Immature natural killer cell (primary cell): ENCODE measurements around the gene TUBGCP6. TPM values are rescaled to one million over a fixed set of nuclear protein-coding genes. Genes with fewer than 3 reads are reported as not detected.
A peak's percentile ranks its signal among the peaks of the same experiment; 100 is the strongest.

Experiments
- DNase-seq, 3 donors: peaks; one replicate each; pipeline ENCODE4 v3.0.0; 2022; ENCODE audit warnings: mixed read lengths in 1 of 3
- H3K27ac Mint-ChIP-seq, 6 donors: one replicate each; pipeline ENCODE4 v1.8.0; 2020; ENCODE audit warnings: mixed read lengths in 6 of 6, mild to moderate bottlenecking in 5 of 6, inconsistent platforms in 4 of 6, moderate library complexity in 3 of 6
- H3K27me3 Mint-ChIP-seq, 3 donors: one replicate each; pipeline ENCODE4 v1.8.0; 2020 to 2021; ENCODE audit warnings: low read depth in 3 of 3, mild to moderate bottlenecking in 3 of 3, mixed read lengths in 3 of 3, moderate library complexity in 3 of 3, inconsistent platforms in 1 of 3
- H3K36me3 Mint-ChIP-seq, 3 donors: one replicate each; pipeline ENCODE4 v1.8.0; 2020; ENCODE audit warnings: mixed read lengths in 3 of 3, inconsistent platforms in 2 of 3, mild to moderate bottlenecking in 2 of 3
- H3K4me1 Mint-ChIP-seq, 2 donors: one replicate each; pipeline ENCODE4 v1.8.0; 2020; ENCODE audit warnings: inconsistent platforms in 2 of 2, mild to moderate bottlenecking in 2 of 2, mixed read lengths in 2 of 2, moderate library complexity in 1 of 2
- H3K4me3 Mint-ChIP-seq, 5 donors: one replicate each; pipeline ENCODE4 v1.8.0; 2020; ENCODE audit warnings: mild to moderate bottlenecking in 5 of 5, mixed read lengths in 5 of 5, inconsistent platforms in 3 of 5, moderate library complexity in 3 of 5
- H3K9me3 Mint-ChIP-seq, 6 donors: one replicate each; pipeline ENCODE4 v1.8.0; 2020; ENCODE audit warnings: mild to moderate bottlenecking in 6 of 6, mixed read lengths in 6 of 6, inconsistent platforms in 4 of 6, moderate library complexity in 3 of 6
- polyA plus RNA-seq, 3 donors: library from polyadenylated mRNA; unstranded; fragments of 300-500 nt; fragmentation: Illumina TruSeq; gene quantifications; one replicate each; pipeline ENCODE4 v1.2.3, GENCODE V29; 2021

The TUBGCP6 gene
- polyA plus RNA-seq, 3 donors from 2014 or later: 5.2 to 18.0 (median 12.4) TPM

DNA sequence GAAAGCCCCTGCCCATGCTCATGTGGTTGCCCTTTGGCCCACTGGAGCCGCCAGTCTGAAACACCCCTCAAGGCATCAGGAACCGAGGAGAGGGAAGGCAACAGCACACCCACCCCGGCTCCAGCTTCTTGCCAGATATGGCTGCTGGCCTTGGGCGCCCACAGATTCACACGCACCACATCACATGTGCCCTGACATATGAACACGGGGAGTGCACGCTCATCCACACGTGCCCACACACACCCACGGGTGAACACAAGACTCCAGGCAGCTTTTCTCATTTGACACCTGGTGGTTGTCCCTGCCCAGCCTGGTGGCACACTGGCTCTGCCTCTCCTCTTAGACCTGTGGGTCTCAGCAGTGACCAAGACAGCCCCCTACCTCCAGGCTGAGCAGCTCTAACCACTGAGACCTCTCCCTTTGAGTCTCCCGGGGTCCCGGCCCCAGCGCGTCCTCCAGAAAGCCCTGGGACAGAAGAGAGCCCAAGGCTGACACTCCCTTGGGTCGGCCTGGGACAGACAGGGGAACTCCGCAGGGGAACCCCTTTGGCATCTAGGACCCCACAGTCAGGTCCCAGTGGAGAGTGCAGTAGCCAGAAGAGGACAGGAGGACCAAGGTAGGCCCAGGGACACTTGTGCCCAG is 19.4 kb upstream of the TUBGCP6 start:
- DNase-seq: no peak
- peaks cover 0 to 4% of the 10 kb centered on the region in 2 donors for H3K4me1 Mint-ChIP-seq
- H3K27me3 Mint-ChIP-seq: peaks cover 2 to 7% (median 4%) of the 10 kb centered on the region in 3 donors
- H3K9me3 Mint-ChIP-seq: no peaks in the 10 kb centered on the region
- H3K4me3 Mint-ChIP-seq: no peak overlapping the region
- H3K27ac Mint-ChIP-seq: no peak overlapping the region
- no peaks in the 10 kb centered on the region for H3K36me3 Mint-ChIP-seq

GRCh38 chr22:50262973-50263617 is 18.3 kb upstream of the TUBGCP6 start:
- Mint-ChIP-seq H3K4me1 (peaks cover 0 to 4% of the 10 kb centered on the region in 2 donors), H3K27me3 (peaks cover 2 to 8% (median 6%) of the 10 kb centered on the region in 3 donors), H3K27ac (no peak overlapping the region), H3K9me3 (no peaks in the 10 kb centered on the region), H3K4me3 (no peak overlapping the region), H3K36me3 (no peaks in the 10 kb centered on the region)
- DNase-seq: no peak

DNA sequence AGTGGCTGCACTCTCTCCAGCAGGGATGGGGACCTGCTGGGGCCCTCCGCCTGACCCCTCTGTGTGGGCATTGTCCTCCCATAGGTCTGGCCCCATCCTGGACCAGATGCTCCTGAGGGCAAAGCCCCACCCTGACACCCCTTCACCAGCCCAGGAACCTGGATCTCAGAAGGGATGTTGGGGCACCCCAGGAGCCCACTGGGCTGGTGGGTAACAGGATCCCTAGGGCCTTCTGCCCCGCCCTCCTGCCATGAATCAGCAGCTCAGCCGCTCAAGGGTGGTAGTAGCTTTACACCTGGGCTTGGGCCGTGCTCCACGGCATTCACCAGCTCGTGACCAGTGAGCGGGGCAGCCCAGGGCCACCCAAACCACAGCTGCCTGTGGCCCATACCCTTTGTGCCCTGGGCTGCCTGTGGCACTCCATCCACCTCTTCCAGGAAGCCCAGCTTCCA is 17.7 kb upstream of the TUBGCP6 start:
- Mint-ChIP-seq H3K27ac (no peak overlapping the region), H3K4me3 (peak overlapping the region in 4 of 5 donors; percentile 33 to 76 (median 46)), H3K9me3 (no peaks in the 10 kb centered on the region), H3K4me1 (peaks cover 0 to 4% of the 10 kb centered on the region in 2 donors), H3K27me3 (peaks cover 2 to 9% (median 6%) of the 10 kb centered on the region in 3 donors), H3K36me3 (no peaks in the 10 kb centered on the region)
- DNase-seq: no peak

DNA sequence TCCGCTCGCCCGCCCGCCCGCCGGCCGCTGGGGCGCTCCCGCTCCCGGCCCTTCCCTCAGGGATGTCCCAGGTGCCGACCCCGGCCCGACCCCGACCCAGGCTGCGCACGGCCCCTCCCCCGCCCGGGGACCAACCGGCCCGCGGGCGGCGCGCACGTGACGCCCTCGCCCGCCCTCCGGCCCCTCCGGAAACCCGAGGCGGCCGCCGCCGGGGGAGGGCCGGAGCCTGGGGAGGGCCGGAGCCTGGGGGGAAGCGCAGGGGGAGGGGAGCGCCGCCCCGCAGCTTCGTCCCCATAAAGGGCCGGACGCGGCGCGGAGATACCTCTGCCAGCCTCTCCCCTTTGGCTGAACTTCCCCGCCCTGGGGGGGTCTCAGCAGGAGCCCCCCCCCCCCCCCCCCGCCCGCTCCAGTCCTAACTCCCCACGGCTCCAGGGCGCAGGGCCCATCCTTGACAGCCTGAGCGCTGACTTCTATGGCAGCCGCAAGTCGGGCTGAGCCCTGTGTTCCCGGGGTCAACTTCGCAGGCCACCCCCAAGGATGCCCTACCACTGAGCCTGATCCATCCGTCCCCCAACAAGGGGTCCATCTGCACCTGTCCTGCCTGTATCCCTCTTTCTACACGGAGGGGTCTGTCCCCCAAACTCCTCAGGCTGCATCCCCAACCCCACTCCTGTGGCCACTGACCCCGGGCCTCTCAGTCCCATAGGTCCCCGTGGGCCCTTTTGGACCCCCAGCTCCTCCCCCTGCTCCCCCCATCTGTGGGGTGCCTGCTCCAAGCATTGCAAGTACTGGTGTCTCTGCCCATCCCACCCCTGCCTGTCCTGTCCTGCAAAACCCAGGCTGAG is 17.0 kb upstream of the TUBGCP6 start, which contains the start of gene MAPK12:
TSS of gene MAPK12 (minus strand) at position 69 of the 845 bp plus-strand sequence. CDS start 174 bp downstream, outside the sequence.
- peaks cover 0 to 4% of the 10 kb centered on the region in 2 donors for H3K4me1 Mint-ChIP-seq
- no peaks in the 10 kb centered on the region for H3K36me3 Mint-ChIP-seq
- peaks cover 2 to 9% (median 6%) of the 10 kb centered on the region in 3 donors for H3K27me3 Mint-ChIP-seq
- peak within 1 kb of the TSS; percentile 33 to 76 (median 56) for H3K4me3 Mint-ChIP-seq
- no peak for DNase-seq
- H3K9me3 Mint-ChIP-seq: no peaks in the 10 kb centered on the region
- no peak within 1 kb of the TSS for H3K27ac Mint-ChIP-seq

DNA sequence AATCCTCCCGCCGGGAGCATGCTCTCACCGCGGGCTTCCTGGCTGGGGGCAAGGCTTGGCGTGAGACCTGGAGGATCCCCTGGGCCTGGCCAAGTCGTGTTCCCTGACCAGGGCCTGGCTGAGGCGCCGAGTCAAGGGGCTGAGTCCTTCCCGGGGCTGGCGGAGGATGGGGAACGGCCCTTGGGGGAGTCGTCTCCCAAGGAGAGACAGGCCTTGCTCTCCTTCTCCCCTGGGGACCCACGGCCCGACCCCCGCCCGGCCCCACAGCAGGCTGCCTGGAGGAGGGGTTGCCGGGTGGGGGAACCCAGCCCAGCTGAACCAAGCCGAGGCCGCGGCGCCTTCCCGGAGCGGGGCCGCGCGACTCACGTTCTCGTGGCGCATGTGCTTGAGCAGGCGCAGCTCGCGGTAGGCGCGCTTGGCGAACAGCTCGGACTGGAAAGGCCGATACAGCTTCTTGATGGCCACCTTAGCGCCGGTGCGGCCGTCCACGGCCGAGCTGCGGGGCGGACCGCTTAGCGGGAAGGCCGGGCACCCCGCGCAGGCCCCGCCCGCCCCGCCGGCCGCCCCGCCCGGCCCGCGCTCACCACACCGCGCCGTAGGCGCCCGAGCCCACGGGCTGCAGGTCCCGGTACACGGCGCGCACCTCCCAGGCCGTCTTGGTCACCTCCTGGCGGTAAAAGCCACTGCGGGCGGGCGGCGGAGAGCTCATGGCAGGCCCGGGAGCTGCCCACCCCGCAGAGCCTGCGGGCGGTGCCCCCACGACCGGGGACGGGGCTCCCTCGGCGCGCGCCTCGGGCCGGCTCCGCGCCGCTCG is 16.2 kb upstream of the TUBGCP6 start:
- Mint-ChIP-seq H3K9me3 (no peaks in the 10 kb centered on the region), H3K4me3 (no peak overlapping the region), H3K27me3 (peaks cover 2 to 9% (median 6%) of the 10 kb centered on the region in 3 donors), H3K27ac (no peak overlapping the region), H3K4me1 (peaks cover 0 to 4% of the 10 kb centered on the region in 2 donors), H3K36me3 (no peaks in the 10 kb centered on the region)
- no peak for DNase-seq

- Mint-ChIP-seq H3K4me3 (no peak overlapping the region), H3K9me3 (no peaks in the 10 kb centered on the region), H3K36me3 (no peaks in the 10 kb centered on the region), H3K27ac (no peak overlapping the region), H3K27me3 (peaks cover 2 to 11% (median 6%) of the 10 kb centered on the region in 3 donors), H3K4me1 (peaks cover 0 to 4% of the 10 kb centered on the region in 2 donors)
- no peak for DNase-seq
These were observed 15.6 kb upstream of the TUBGCP6 start for GRCh38 chr22:50260434-50260800.

- no peaks in the 10 kb centered on the region for H3K9me3 Mint-ChIP-seq
- no peaks in the 10 kb centered on the region for H3K36me3 Mint-ChIP-seq
- H3K27ac Mint-ChIP-seq: no peak overlapping the region
- no peak for DNase-seq
- no peak overlapping the region for H3K4me3 Mint-ChIP-seq
- peaks cover 2 to 7% (median 5%) of the 10 kb centered on the region in 3 donors for H3K27me3 Mint-ChIP-seq
- H3K4me1 Mint-ChIP-seq: peaks cover 0 to 4% of the 10 kb centered on the region in 2 donors
These were observed 14.5 kb upstream of the TUBGCP6 start for GRCh38 chr22:50259302-50259701.

DNA sequence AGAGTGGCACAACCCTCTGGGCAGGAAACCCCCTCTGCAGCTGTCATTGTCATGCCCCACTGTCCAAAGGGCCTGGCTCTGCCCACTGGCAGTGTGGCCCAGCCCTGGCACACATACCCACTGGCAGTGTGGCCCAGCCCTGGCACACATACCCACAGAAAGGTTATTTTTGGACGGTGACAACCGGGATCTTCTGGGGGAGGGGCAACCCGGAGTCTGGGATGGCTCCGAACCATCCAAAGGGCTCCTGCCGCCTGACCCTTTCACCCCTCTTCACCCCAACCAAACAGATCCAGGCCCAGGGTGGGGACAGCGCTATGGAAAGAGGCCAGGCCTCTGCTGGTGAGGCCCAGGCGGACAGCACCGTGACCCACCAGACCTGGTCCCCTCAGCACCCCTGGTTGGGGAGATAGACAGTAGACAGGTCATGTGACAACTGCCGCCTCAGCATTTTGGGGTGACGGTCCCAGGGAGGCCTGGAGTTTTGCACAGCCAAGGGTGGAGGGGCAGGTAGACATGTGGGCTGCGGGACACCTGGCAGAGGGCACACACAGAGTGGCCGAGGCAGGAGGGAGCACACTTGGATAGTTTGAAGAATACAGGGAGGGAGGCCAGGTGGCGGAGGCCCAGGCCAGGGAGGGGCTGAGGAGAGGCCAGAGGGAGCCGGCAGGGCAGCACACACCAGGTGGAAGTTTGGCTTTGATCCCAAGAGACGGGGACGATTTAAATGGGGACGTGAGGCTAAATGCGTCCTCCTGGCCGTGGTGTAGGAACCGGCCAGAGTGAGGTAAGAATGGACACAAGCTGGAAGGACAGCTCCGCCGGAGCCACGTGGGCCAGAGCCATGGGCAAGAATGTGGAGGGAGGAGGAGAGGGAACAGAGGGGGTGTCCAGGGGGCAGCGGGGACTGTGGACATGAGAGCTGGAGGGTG is 13.8 kb upstream of the TUBGCP6 start:
- Mint-ChIP-seq H3K9me3 (no peaks in the 10 kb centered on the region), H3K27ac (no peak overlapping the region), H3K27me3 (peaks cover 2 to 7% (median 5%) of the 10 kb centered on the region in 3 donors), H3K4me3 (no peak overlapping the region), H3K36me3 (no peaks in the 10 kb centered on the region), H3K4me1 (peaks cover 0 to 4% of the 10 kb centered on the region in 2 donors)
- no peak for DNase-seq

- H3K9me3 Mint-ChIP-seq: no peaks in the 10 kb centered on the region
These were observed 12.9 kb upstream of the TUBGCP6 start for GRCh38 chr22:50257451-50258360.

DNA sequence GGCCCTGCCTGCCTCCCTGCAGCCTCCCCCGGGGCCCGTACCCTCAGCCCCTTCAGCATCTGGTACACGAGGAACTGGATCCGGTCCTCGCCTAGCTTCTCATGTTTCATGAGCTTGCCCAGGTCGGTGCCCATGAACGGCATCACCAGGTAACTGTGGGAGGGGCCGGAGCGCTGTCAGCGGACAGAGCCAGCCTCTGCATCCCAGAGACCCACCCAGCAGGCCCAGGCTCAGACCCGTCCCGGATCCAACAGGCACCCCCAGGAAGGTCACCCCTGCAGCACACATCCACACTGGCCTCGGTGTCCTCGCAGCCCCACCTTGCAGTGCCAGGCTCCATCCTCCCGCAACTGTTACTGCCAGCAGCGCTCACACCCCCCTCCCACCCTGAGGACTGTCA is 12.2 kb upstream of the TUBGCP6 start:
- Mint-ChIP-seq H3K4me1 (peaks cover 0 to 3% of the 10 kb centered on the region in 2 donors), H3K4me3 (no peak overlapping the region), H3K9me3 (no peaks in the 10 kb centered on the region)

More at GRCh38 chr22:50257451-50258360, 12.9 kb upstream of the TUBGCP6 start:
- Mint-ChIP-seq H3K27me3 (peaks cover 2 to 5% (median 4%) of the 10 kb centered on the region in 3 donors), H3K36me3 (no peaks in the 10 kb centered on the region), H3K4me3 (no peak overlapping the region), H3K4me1 (peaks cover 0 to 4% of the 10 kb centered on the region in 2 donors), H3K27ac (no peak overlapping the region)
- DNase-seq: no peak

DNA sequence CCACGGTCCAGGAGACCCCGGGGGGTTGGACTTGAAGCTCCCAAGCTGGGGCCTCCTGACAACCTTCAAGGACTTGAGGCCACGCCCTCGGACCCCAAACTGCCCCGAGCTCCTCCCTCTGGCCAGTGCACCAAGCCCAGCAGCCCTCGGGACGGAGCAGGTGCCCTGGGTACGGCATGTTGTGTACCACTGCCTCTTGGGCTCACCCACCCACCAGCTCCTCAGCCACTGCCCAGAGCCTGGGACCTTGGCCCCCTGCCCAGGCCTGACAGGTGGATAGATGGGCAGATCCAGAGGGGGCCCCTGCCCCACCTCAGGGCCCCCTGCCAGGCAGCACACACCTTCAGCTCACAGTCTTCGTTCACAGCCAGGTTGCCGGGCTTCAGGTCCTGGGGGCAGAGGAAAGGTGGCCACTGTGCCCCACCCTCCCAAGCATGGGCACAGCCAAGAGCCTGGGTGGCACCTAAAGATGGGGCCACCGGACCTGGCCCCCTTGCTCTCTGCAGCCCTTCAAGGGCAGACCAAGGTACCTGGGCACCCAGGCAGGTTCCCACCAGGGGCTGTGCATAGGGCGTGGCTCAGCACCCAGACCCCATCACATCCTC is 11.5 kb upstream of the TUBGCP6 start:
- H3K36me3 Mint-ChIP-seq: no peaks in the 10 kb centered on the region
- peaks cover 0 to 6% (median 2%) of the 10 kb centered on the region in 3 donors for H3K27me3 Mint-ChIP-seq
- no peak overlapping the region for H3K4me3 Mint-ChIP-seq
- H3K4me1 Mint-ChIP-seq: peaks cover 0 to 3% of the 10 kb centered on the region in 2 donors
- DNase-seq: no peak
- no peak overlapping the region for H3K27ac Mint-ChIP-seq
- no peaks in the 10 kb centered on the region for H3K9me3 Mint-ChIP-seq

More for the DNA sequence above, 12.2 kb upstream of the TUBGCP6 start:
- Mint-ChIP-seq H3K27ac (no peak overlapping the region), H3K36me3 (no peaks in the 10 kb centered on the region), H3K27me3 (peaks cover under 1 to 4% (median 4%) of the 10 kb centered on the region in 3 donors)
- DNase-seq: no peak
